LNCAP (cell line): ENCODE data around the gene MAGI2.

ENCODE experiments used
- CTCF ChIP-seq: fragments of 450-650 bp; IDR thresholded peaks from 2 replicates; pipeline ENCODE4 v1.5.1; 2017; ENCODE audit warnings: mild to moderate bottlenecking

MAGI2 gene

GRCh38 chr7:78267141-78267540 is 1186.3 kb downstream of the MAGI2 start:
- TF ChIP-seq CTCF, result no peak

GRCh38 chr7:78265486-78265885 is 1188.0 kb downstream of the MAGI2 start:
- TF ChIP-seq CTCF, result no peak

GRCh38 chr7:78265071-78265470 is 1188.4 kb downstream of the MAGI2 start:
- no peak for TF ChIP-seq CTCF

GRCh38 chr7:78264105-78264504 is 1189.4 kb downstream of the MAGI2 start:
- TF ChIP-seq CTCF, result no peak

GRCh38 chr7:78261739-78262138 is 1191.7 kb downstream of the MAGI2 start:
- no peak for TF ChIP-seq CTCF

GRCh38 chr7:78261302-78261701 is 1192.2 kb downstream of the MAGI2 start:
- TF ChIP-seq CTCF, result no peak

GRCh38 chr7:78260826-78261225 is 1192.6 kb downstream of the MAGI2 start:
- TF ChIP-seq CTCF, result no peak

- TF ChIP-seq CTCF, result no peak
Measured at GRCh38 chr7:78254726-78255055, 1198.8 kb downstream of the MAGI2 start.
